IPS-NIHi11 (cell line): Measurements from ENCODE around the gene BOD1L2.

Experiments used
- DNase-seq: peaks from one replicate; pipeline ENCODE4 v3.0.0; 2012; ENCODE audit warnings: mixed read lengths, low spot score

Gene BOD1L2

DNA sequence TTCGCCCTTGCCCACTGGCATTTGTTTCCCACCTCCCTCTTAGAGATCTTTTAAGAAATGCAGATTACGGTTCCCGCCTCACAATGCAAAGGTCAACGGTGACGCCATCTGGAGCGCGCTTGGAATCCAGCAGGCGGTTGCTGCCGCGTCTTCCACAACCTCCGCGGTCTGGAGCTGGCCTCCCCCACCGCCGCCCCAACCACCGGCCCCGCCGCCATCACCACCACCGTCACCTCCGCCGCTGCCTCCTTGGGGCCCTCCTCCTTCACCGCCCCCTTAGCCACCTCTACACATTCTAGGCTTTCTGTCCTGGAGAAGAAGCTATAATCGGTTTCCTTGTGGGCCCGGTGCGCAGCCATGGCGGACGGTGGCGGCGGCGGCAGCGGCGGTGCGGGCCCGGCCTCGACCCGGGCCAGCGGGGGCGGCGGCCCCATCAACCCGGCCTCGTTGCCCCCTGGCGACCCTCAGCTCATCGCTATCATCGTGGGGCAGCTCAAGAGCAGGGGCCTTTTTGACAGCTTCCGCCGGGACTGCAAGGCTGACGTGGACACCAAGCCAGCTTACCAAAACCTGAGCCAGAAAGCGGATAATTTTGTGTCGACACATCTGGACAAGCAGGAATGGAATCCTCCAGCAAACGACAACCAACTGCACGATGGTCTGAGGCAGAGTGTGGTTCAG is at the start of gene BOD1L2:
TSS of gene BOD1L2 (plus strand) at position 132 of the 681 bp plus-strand sequence. CDS start at position 358, 226 bp downstream.
- DNase-seq = peak; percentile 21

DNA sequence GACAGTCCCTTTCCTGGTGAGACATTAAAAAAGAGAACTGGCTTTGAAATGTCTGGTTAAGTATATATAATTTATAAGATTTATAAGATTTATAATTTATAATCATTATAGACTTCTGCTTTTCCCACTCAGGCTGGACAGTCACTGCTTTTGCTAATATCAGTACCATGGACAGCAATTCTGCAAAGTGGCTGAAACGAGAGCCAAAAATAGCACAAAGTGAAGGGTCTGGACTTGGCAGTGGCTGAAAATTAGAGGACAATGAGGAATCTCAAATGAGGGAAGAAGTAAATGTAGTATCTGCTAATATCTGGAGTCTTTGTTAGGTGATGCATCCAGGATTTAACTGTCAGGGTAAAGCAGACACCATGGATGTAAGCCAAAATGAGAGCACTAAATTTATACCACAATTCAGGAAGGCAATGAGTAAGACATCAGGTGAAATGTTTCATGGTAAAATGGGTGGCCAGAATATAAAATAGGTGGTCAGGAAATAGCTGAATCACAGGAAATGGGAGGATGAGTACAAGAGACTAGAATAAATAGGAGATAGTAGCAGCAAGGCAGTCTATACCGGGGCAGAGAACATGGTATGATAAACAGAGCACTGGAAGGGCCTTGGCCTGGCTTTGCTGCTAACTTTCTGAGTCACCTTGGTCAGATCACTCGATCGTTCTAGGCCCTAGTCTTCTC is 39.6 kb upstream of the BOD1L2 start:
- peak; percentile 59 for DNase-seq

DNA sequence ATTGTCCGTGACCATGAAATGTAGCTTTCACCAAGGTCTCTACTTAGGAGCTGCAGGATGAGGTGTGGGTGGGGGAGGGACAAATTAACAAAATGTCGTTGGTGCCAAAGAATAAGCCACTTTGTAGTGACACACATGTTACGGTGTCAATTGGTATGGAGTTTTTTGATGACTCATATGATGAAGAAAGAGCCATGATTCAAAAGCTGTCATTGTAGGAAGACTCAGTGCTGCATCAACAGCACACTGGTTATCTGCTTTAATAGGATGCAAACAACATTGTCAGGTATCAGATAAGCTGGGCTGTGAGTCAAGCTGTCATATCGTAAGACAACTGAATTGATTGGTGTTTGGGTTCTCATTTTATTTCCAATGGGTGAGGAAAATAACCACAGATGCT is 36.6 kb upstream of the BOD1L2 start:
- no peak for DNase-seq

DNA sequence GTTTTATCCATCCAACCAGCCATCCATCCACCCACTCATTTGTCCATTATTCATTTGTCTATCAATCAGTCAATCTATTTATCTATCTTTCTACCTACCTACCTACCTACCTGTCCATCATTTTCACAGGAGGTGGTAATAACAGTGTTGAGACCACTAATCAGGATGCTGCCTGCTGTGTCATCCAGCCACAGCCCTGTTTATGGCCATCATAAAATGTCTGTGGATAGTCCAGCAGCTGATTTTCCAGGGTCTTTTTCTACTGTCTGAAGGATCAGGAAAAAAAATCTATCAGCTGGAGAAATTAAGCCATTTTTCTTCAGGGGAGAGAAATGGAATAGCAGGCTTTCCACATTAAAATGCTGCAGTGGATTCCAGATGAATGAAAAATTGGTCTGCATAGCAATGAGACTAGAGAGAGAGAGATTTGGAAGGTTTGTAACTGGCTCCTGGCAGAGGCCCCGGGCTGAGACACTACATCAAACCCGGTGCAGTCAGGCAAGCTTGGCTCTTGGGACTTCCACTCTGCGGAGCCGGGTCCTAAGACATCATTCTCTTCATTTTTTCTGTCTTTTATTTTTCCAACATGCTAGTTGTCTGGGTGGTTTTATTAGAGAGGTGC is 33.0 kb upstream of the BOD1L2 start:
- no peak for DNase-seq

DNA sequence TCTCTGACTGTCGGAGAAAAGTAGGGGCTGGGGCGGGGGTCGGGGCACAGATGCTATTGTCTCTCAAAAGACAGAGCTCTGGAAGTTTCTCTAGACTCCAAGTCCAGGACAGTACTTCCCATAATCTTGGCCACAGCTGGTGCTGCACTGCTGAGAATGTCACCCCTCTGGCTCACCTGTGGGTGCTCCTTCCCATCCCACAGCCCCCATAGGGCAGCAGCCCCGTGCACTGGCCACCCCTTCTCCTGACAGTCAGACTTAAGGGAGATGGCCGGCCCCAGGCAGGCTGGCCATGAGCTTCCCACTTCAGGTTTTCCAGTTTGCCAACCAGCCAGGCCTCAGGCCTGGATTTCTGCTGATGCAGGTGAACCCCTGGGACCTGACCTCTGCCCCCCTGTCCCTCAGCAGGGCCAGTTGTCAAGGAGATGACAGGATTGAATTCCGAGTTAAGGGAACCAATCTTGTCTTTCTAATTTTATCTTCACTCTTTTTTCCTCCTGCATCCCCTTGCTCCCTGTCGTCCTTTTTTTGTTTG is 30.2 kb upstream of the BOD1L2 start:
- no peak for DNase-seq

DNA sequence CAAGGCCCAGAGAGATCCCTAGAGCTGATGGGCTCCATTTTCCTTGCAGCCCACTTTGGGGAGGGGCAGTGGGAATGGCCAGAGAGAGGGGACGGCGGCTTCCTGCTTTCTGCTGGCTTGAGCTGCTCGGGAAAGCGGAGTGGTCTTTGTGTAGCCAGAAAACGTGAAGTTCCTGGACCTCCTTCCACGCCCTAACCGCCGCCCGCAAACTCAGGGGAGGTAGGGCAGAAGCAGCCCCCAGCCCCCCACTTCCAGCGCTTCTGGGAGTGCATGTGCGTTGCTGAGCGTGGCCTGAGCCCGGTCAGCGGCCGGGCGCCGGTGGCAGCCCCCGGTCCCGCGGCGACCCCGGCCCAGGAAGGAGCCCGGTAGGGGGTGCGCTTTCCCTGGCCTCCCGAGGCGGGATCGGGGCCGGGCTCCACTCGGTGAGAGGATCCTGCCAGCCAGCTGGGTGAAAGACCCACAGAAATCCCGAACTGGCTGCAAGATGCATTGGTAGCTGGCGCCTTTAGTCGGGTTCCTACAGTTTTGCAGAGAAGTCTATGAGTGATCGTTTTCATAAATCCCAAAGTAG is 25.3 kb upstream of the BOD1L2 start:
- peak; percentile 76 for DNase-seq

DNA sequence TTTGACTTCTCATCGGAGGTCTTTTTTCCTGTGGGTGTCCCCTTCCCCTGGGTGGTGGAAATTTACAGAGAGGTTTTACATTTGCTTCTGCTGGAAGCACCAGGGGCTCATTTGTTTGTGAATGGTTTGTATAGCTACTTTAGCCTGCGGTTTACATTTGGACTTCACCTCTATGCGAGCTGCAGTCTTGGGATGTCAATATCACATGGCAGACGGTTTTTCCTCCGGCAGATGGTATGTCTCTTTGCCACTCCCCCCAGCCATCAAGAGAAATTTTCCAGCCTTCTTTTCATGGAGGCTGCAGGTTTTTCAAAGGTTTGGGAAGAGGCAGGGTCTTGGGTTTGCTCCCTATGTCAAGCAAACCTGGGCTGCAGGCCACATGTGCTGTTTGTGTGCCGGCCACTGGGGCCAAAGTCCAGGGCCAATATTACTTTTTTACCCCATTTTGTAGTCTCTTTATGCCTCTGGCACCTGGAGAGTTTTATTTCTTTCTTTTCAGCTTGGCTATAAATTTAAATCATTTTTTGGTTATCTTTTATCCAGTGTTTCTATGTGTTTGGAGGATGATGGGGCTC is 23.9 kb upstream of the BOD1L2 start:
- peak; percentile 31 for DNase-seq

DNA sequence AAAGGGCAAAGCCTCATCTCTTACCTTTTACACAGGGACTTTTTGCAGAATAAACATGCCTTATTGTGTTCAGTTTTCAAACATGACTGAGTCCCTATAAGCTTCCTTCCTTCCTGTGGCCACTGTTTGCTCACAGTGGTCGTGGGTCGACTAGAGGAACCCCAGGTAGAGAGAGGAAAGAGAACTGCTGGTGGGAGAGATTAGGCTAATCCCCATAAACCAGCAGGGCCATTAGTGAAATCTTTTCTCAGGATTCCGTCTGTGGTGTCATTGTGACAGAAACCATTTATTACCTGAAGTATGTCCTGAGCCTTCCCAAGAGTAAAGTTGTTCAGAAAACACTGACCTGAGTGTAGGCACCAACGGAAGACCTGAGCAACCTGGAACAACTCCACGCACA is 21.3 kb upstream of the BOD1L2 start:
- DNase-seq = no peak

DNA sequence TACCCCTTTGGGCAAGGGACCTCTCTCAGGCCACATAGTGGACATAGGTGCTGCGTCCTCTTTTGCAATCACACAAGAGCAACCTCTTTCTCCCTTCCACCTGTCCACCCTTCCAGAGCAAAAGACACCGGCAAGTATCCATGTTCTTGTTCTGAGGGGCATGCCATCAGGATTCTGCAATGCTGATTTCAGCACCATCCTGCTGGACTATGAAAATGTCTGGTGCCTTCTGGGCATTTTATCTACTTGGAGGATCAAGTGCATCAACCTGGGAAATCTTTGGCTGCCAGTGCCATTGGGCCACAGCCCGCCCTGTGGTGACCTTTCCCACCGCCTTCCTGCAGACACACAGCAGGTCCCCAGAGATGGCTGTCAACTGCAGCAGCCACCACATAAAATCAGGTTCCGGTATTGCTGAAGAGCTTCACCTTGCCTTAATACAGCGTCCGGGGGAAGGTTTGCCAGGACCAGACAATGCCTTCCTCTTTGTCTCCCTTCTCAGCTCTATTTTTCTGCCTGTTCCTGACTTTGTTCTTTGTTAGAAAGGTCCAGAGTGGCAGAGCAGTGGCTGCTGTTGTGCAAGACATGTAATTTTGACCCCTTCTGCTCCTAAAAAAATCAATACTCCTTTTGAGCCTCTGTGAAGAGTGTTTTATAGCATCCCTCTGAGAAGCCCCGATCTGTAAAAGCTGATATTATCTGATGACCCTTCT is 18.5 kb upstream of the BOD1L2 start:
- no peak for DNase-seq

DNA sequence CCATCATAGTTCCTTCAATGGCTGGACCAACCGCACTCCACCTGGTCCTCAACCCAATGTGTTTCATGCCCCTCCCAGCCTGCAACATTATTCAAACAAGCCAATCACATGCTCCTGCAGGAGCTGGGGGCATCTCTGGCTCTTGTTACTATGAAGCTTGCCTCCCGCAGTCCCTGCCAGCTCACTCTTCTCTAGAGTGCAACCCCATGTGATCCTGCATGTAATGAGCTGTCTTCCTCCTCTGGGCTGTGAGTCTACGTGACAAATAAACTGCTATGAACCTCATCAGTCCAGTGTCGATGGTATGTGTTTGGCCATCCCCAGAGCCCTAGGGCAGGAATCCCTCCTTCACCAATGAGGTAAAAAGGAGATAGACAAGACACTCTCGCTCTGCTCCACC is 15.8 kb upstream of the BOD1L2 start:
- DNase-seq = no peak

DNA sequence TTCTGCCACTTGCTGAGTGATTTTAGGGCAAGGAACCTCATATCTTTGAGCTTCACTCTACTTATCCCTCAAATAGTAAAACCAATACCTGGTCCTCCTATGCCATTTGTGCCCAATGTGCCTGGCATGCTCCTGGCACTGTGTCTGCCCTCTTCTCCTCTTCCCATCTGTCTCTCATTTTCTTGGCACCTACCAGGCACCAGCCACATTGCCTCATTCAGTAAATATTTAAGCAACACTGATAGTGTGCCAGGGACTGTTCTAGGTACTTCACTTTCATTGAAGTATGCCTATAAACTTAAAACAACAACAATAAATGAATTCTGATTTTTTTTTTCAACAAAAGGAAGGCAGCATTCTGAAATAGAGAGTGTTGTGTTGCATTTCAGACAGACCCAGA is 15.1 kb upstream of the BOD1L2 start:
- DNase-seq = no peak

DNA sequence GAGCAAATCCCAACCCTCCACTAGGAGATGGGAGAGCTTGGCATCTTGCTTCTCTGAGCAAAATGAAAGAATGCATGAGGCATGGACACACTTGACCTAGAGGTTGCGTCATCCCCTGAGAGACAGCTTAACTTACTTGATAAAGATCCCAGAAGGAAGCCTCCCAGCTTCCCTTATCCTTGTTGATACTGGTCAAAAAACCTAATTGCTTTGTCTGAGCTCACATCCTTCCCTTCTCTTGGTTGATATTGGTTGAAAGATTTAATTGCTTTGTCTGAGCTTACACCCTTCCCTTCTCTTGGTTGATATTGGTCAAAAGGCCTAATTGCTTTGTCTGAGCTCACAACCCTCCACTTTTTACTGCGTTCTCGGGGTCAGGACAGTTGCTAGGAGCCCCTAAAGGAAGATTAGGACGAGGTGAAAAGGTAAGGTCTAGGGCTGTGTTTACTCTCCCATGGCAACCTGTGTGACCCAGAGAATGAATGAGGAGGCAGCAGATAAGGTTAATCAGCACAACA is 12.2 kb upstream of the BOD1L2 start:
- no peak for DNase-seq

DNA sequence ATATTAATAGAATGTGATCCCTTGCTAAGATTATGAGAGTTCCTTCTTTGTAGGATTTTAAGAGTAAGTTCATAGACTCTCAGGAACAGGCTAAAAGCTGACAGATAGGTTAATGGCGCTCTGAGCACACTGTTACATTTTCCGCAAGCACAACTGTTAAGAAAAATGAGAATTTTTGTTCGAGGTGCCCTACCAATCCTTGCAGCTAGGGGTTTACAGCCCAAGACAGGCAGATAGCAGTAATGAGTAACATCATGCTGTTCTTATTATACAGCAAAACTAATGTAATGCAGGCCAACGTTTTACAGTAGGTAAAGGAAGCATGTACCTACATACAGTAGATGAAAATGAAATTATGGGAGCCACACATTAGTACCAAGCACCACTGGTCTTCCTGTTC is 11.2 kb upstream of the BOD1L2 start:
- no peak for DNase-seq

DNA sequence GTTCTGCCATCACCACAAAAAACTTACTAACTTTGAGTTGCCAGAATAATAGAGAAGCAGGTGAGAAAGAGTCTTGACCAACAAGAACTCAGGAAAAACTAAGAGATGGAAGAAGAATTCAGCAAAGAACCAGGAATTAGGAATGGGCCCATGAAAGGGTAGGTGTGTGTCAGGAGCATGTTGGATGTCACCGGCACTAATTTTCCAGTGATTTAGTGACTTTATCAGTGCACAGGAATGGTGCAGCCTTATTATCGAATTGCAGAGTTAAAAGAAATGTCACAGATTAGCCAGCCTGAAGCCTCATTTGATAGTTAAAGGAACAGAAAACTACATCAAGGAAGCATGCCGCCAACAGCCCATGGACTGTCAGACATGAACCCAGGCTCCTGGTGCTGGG is 9.0 kb upstream of the BOD1L2 start:
- DNase-seq = no peak

DNA sequence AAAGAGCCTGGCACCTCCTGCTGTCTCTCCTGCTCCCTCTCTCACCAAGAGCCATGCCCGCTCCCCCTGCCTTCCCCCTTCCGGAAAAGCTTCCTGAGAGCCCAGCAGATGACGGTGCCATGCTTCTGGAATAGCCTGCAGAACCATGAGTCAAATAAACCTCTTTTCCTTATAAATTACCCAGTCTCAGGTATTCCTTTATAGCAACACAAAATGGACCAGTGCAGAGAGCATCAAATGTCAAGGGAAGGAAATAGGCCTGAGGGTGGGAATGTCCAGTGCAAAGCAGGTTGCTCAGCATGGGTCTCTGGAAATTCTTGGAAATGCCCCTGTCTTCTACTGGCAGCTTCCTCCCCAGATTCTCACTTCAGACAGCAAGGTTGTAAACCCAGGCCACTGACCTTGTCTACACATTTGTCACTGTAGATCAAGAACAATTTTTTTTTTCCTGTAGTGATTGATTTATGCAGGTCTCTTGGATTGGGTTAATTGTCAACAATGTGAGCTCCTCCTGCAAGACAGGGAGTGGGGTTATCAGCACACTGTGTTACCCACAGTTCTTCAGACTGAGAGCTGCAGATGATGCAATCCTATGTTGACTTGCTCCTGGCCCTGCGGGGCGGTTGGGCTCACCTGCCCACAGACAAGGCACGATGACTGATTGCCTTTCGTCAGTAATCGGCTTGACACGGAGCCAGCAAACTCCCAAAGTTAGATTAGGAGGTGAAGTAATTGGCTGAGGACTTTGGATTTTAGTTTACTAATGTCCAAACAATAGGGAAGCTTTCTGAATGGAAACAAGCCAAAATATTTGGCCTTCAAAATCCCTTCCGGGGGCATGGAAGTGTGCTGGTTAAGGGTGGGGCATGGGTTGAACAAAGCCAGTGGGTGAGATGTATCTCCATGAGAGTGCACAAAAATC is 5.4 kb upstream of the BOD1L2 start:
- peak; percentile 28 for DNase-seq

DNA sequence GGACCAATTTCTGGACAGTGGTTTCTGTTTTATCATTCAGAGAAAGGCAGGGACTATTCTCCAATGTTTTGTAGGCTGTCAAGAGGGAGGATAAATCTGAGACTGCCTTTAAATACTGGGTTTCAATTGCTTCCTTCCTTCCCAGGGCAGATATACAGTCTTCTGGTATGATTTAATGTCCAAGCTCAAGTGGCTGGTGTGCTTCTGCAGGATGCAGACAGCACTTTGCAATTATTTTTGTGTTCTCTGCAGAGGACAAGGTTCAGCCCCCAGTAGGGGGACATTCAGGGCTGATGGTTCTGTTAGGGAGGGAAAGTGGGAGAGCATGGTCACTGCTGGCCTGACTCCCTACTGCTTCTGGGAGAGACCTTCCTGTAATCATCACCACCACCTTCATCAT is 4.6 kb upstream of the BOD1L2 start:
- DNase-seq = no peak

DNA sequence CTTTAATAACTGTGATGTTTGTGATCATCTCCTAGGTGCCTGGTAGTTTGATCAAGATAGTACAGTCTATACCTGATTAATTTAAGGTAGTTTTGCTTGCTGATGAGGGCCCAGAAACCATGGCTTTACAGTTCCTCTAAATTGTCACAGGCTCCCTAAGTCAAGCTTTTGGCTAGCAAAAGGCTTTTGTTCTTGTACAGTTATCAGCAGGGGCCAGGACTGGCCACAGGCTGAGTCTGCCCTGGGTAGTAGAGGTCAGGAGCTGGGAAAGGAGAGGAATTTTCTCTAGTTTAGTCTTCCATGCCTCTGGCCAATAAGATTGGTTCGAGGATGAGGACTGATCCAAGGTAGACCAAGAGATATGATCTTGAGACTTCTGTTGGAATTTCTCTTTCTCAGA is 3.6 kb upstream of the BOD1L2 start:
- no peak for DNase-seq

DNA sequence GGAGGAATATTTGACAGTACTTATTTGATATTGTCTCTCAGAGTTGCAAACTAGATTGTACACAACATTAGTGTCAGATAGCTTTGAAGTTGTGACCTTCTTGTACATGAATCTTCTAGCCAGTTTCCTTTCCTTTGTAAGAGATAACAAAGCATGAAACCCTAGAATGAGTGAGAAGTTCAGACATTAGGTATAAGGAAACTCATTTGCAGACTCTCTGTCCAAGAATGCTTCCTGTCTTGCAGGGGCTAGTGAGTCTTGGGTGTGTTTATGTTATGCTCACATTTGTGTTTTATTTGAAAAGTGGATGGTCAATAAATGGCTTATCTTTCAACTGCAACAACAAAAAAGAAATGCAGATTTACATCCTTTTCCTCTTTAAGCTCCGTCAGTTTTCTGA is 1.4 kb downstream of the BOD1L2 start:
- DNase-seq = no peak

DNA sequence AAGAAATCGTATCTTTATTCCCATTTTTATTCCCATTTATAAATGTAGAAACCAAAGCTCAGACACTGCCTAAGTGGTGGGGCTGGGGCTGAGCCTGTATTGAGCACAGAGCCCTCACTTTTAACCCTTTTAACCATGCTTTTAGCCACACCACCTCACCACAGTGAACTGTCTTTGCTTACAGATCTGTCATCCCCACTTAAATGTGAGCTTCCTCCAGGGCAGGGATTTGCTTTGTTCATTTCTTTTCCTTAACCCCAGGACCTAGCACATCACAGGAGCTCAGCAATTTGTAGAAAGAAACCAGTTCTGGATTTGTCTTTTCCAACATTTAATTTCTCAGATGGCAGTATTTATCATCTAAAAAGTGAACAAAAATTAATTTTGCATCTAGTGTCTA is 2.2 kb downstream of the BOD1L2 start:
- DNase-seq = no peak

DNA sequence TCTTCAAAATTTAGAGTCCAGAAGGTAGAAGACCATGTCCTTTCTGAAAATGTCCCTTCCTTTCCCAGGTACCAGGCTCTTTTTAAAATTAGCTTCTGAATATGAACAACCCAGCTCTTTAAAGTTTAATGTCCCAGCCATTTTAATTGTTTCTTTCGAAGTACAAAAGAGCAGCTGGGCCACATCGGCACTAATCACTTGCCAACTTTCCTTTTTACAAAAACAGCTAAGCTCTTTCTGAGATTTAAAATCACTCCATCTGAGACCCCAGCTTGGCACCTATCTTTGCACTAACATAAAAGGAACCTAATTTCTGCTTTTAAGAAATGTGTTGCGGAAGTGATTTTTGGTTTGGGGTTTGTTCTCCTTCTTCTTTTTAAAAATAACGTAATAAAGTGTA is 2.6 kb downstream of the BOD1L2 start:
- no peak for DNase-seq

DNA sequence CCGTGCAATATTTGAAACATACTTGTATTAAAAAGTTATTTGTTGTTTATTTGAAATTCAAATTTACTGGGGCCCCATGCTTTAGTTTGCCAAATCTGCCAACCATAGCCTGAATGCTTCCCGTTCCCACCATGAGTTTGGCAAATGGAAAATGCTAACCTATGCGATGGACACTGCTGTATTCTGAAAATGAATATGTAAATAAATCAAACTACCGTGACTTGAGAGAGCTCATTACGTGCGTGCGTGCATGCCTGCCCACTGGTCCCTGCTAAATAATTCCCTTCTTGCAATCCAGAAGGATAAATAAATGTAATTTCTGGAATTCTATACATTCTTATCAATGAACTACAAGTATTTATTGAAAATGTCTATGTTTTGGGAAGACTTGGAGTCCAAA is 3.2 kb downstream of the BOD1L2 start:
- no peak for DNase-seq
